OCI-M2 (cell line): ENCODE results near the gene ASH1L.
"Not testable (repeated sequence)": the region's sequence is repeated elsewhere in the genome, so short reads cannot be mapped to it uniquely, and the experiment has no call there.

Experiments used
- DNase-seq: peaks from one replicate; lab custom pipeline; 2025; ENCODE audit not compliant: unreplicated experiment; lab: John Stamatoyannopoulos, UW

The ASH1L gene

GRCh38 chr1:155562581-155563376 lies at the start of gene ASH1L:
Gene ASH1L (minus strand): TSS chr1:155562803. CDS start chr1:155521519, 41,284 bp downstream.
- DNase-seq, result peak; percentile 40

- DNase-seq, result not testable (repeated sequence)
Measured at GRCh38 chr1:155610257-155610647, 47.6 kb upstream of the ASH1L start.

- DNase-seq, result peak; percentile 58
Measured at GRCh38 chr1:155609515-155610256, 47.1 kb upstream of the ASH1L start, which contains the start of gene MSTO1. Gene MSTO1 (plus strand): TSS chr1:155610218. CDS start chr1:155610249, 31 bp downstream.

GRCh38 chr1:155608888-155609225 lies 46.3 kb upstream of the ASH1L start:
- DNase-seq, result no peak

- no peak for DNase-seq
Measured at GRCh38 chr1:155607708-155608107, 45.1 kb upstream of the ASH1L start.

- not testable (repeated sequence) for DNase-seq
Measured at GRCh38 chr1:155599828-155600572, 37.4 kb upstream of the ASH1L start.

GRCh38 chr1:155598842-155599331 lies 36.3 kb upstream of the ASH1L start:
- DNase-seq, result no peak

- DNase-seq, result no peak
Measured at GRCh38 chr1:155596864-155597263, 34.3 kb upstream of the ASH1L start.

GRCh38 chr1:155595877-155596474 lies 33.4 kb upstream of the ASH1L start:
- DNase-seq, result not testable (repeated sequence)

GRCh38 chr1:155591770-155592169 lies 29.2 kb upstream of the ASH1L start:
- DNase-seq, result no peak

GRCh38 chr1:155590516-155591247 lies 28.1 kb upstream of the ASH1L start:
- not testable (repeated sequence) for DNase-seq

- DNase-seq, result not testable (repeated sequence)
Measured at GRCh38 chr1:155589282-155589681, 26.7 kb upstream of the ASH1L start.

GRCh38 chr1:155583846-155584245 lies 21.2 kb upstream of the ASH1L start:
- DNase-seq, result not testable (repeated sequence)

- DNase-seq, result not testable (repeated sequence)
Measured at GRCh38 chr1:155575608-155576007, 13.0 kb upstream of the ASH1L start.

- no peak for DNase-seq
Measured at GRCh38 chr1:155574077-155574476, 11.5 kb upstream of the ASH1L start.

- no peak for DNase-seq
Measured at GRCh38 chr1:155570593-155570990, 8.0 kb upstream of the ASH1L start.

- DNase-seq, result no peak
Measured at GRCh38 chr1:155569988-155570592, 7.5 kb upstream of the ASH1L start.

- DNase-seq, result not testable (repeated sequence)
Measured at GRCh38 chr1:155563377-155564022, 897 bp upstream of the ASH1L start.
